Measurements from ENCODE around the gene SLC19A3.

The SLC19A3 gene

DNA sequence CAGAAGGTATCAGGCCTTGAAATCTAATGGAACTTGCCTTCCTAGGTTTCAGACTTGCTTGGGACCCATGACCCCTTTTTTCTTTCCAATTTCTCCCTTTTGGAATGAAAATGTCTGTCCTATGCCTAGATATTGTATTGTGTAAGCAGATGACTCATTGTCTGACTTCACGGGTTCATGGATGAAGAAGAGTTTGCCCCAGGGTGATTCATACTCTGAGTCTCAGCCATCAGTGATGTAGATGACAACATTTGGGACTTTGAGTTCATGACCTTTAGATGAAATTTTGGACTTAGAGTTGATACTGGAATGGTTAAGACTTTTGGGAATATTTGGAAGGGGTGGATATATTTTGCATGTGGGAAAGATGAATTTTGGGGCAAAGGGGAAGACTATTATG, 62.4 kb downstream of the SLC19A3 start:
- Histone ChIP-seq H3K36me3 (ENCODE audit: control insufficient read depth, insufficient read depth, low read length) (no peaks in the 10 kb centered on the region), H2AFZ (no peak overlapping the region), H3K9me3 (ENCODE audit: control insufficient read depth, low read length) (no peaks in the 10 kb centered on the region), H3K27me3 (ENCODE audit: control insufficient read depth, insufficient read depth, low read length) (no peaks in the 10 kb centered on the region), H3K4me3 (ENCODE audit: low read depth, low read length) (no peak overlapping the region), H3K79me2 (no peaks in the 10 kb centered on the region), H3K4me1 (no peaks in the 10 kb centered on the region), H3K9ac (no peak overlapping the region), H3K4me2 (ENCODE audit: low read length) (no peak overlapping the region), H3K27ac (no peak overlapping the region)
- TF ChIP-seq, protein P1, sequence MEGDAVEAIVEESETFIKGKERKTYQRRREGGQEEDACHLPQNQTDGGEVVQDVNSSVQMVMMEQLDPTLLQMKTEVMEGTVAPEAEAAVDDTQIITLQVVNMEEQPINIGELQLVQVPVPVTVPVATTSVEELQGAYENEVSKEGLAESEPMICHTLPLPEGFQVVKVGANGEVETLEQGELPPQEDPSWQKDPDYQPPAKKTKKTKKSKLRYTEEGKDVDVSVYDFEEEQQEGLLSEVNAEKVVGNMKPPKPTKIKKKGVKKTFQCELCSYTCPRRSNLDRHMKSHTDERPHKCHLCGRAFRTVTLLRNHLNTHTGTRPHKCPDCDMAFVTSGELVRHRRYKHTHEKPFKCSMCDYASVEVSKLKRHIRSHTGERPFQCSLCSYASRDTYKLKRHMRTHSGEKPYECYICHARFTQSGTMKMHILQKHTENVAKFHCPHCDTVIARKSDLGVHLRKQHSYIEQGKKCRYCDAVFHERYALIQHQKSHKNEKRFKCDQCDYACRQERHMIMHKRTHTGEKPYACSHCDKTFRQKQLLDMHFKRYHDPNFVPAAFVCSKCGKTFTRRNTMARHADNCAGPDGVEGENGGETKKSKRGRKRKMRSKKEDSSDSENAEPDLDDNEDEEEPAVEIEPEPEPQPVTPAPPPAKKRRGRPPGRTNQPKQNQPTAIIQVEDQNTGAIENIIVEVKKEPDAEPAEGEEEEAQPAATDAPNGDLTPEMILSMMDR (IDR thresholded peaks at IDR 0.05) = no peak

DNA sequence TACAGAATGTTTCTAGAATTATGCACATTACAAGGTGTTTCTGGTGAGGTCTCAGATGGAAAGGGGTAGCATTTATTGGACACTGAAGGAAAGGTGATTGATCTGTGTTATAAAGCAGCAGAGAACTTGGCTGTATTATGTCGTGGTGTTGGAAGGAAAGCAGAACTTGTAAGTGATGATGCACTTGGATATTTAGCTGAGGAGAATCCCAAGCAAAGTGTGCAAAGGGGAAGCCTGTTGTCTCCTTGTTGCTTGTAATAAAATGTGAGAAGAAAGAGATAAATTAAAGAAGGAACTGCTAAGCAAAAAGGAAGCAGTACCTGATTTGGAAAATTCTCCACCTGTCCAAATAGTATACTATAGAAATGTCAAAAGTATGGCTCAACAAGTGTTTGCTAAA, 63.4 kb downstream of the SLC19A3 start:
- H3K27me3 ChIP-seq (ENCODE audit: control insufficient read depth, insufficient read depth, low read length) = no peaks in the 10 kb centered on the region
- no peak overlapping the region for H3K4me3 ChIP-seq (ENCODE audit: low read depth, low read length)
- H3K36me3 ChIP-seq (ENCODE audit: control insufficient read depth, insufficient read depth, low read length) = no peaks in the 10 kb centered on the region
- TF ChIP-seq, protein P1 (IDR thresholded peaks at IDR 0.05) = no peak
- H3K4me1 ChIP-seq = no peaks in the 10 kb centered on the region
- no peak overlapping the region for H3K27ac ChIP-seq
- no peak overlapping the region for H3K9ac ChIP-seq
- no peak overlapping the region for H3K4me2 ChIP-seq (ENCODE audit: low read length)
- H3K79me2 ChIP-seq = no peaks in the 10 kb centered on the region
- no peaks in the 10 kb centered on the region for H3K9me3 ChIP-seq (ENCODE audit: control insufficient read depth, low read length)
- no peak overlapping the region for H2AFZ ChIP-seq

DNA sequence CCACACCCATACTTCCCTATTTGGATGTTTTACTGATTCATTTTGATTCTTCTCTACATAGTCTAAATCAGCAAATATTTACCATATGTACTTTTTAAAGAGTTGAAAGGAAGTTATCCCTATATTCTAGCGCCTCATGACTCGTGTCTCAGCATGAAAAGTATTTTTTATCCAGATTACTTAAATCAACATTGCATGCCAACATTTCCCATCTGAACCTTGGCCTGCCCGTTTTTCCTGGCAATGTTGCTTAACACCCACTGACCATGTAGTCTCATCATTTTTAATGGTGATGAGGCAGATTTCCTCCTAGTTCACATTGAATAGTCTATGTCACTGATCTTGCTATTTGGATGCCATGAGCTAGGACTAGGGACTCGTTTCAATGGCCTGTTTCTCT, 64.4 kb downstream of the SLC19A3 start:
- H2AFZ ChIP-seq = no peak overlapping the region

DNA sequence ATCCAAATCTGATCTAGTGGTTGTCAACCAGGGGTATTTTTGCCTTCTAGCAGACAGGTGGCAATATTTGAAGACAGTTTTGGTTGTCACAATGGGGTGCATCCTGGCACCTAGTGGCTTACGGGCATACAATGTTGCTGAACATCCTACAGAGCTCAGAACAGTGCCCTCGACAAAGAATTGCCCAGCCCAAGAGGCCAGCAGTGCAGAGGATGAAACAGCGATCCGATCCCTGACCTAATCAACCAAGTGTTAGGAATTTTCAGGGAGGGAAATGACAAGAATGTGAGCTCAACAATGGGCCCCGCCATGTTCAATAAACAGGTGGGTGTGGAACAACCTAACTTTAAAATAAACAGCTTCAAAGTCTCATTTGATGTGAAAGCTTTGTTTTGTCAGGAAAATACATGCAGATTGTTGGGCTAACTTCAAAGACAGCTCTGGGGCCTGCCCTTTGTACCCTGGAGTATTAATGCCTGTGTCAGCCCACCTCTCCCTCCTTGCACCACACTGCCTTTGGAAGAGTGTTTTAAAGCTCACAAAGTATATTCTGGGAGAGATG, 73.8 kb downstream of the SLC19A3 start:
- TF ChIP-seq, protein P1 (IDR thresholded peaks at IDR 0.05) = no peak
- Histone ChIP-seq H3K9ac (no peak overlapping the region), H3K27ac (no peak overlapping the region), H3K4me2 (ENCODE audit: low read length) (no peak overlapping the region), H2AFZ (no peak overlapping the region), H3K4me1 (no peaks in the 10 kb centered on the region), H3K4me3 (ENCODE audit: low read depth, low read length) (no peak overlapping the region), H3K79me2 (no peaks in the 10 kb centered on the region), H3K27me3 (ENCODE audit: control insufficient read depth, insufficient read depth, low read length) (no peaks in the 10 kb centered on the region), H3K9me3 (ENCODE audit: control insufficient read depth, low read length) (no peaks in the 10 kb centered on the region), H3K36me3 (ENCODE audit: control insufficient read depth, insufficient read depth, low read length) (no peaks in the 10 kb centered on the region)

More for the DNA sequence above, 64.4 kb downstream of the SLC19A3 start:
- Histone ChIP-seq H3K27ac (no peak overlapping the region), H3K79me2 (no peaks in the 10 kb centered on the region), H3K9me3 (ENCODE audit: control insufficient read depth, low read length) (no peaks in the 10 kb centered on the region), H3K4me3 (ENCODE audit: low read depth, low read length) (no peak overlapping the region), H3K4me2 (ENCODE audit: low read length) (no peak overlapping the region), H3K27me3 (ENCODE audit: control insufficient read depth, insufficient read depth, low read length) (no peaks in the 10 kb centered on the region), H3K36me3 (ENCODE audit: control insufficient read depth, insufficient read depth, low read length) (no peaks in the 10 kb centered on the region), H3K9ac (no peak overlapping the region), H3K4me1 (no peaks in the 10 kb centered on the region)
- TF ChIP-seq, protein P1 (IDR thresholded peaks at IDR 0.05) = no peak

DNA sequence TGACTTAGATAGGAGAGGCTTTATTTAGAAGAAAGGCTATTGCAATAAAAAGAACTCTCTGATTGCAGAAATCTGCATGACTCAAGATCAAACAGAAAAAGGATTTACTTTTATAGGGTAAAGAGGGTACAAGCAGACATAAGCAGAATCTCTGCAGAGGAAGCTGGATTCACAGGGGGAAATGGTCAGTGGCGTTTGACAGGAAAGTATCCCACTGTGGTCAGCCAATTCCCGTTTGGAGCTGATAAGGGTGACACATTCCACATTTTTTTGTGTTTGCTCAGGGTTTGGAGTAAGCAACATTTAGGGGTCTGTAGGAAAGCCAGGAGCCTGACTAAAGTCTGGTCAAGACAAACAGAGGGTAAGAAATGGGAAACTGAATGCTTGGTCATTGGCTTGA, 75.2 kb downstream of the SLC19A3 start:
- Histone ChIP-seq H3K9ac (no peak overlapping the region), H3K9me3 (ENCODE audit: control insufficient read depth, low read length) (no peaks in the 10 kb centered on the region), H3K27me3 (ENCODE audit: control insufficient read depth, insufficient read depth, low read length) (no peaks in the 10 kb centered on the region), H3K4me2 (ENCODE audit: low read length) (no peak overlapping the region), H3K4me3 (ENCODE audit: low read depth, low read length) (no peak overlapping the region), H3K27ac (no peak overlapping the region), H3K4me1 (no peaks in the 10 kb centered on the region), H3K36me3 (ENCODE audit: control insufficient read depth, insufficient read depth, low read length) (no peaks in the 10 kb centered on the region), H2AFZ (no peak overlapping the region), H3K79me2 (no peaks in the 10 kb centered on the region)
- TF ChIP-seq, protein P1 (IDR thresholded peaks at IDR 0.05) = no peak

Measured in parathyroid adenoma (tissue), 2 donors.